H1 (cell line): Measurements from ENCODE around the gene MAPK8. TPM values are rescaled to one million over a fixed set of nuclear protein-coding genes. Genes with fewer than 3 reads are reported as not detected.

ENCODE experiments used
- CHD7 ChIP-seq: fragments of 300-600 bp; sonication (generic); IDR thresholded peaks from 2 replicates; pipeline ENCODE4 v1.7.1; 2012; ENCODE audit warnings: low read length, moderate library complexity, mild to moderate bottlenecking, inconsistent platforms; ENCODE audit not compliant: insufficient replicate concordance
- EZH2 ChIP-seq: fragments of 200-600 bp; sonication (generic); IDR thresholded peaks from 2 replicates; pipeline ENCODE4 v1.7.1; 2012; ENCODE audit warnings: low read depth, mild to moderate bottlenecking, moderate library complexity, low read length, inconsistent platforms; ENCODE audit not compliant: severe bottlenecking
- GABPA ChIP-seq: IDR thresholded peaks from 2 replicates; pipeline ENCODE4 v1.6.1; 2011; ENCODE audit warnings: mild to moderate bottlenecking, low read length, moderate library complexity, borderline replicate concordance; ENCODE audit not compliant: insufficient read depth
- GTF2F1 ChIP-seq: IDR thresholded peaks from 2 replicates; pipeline ENCODE4 v1.6.1; 2012; ENCODE audit warnings: low read depth, low read length, improper control_type of control experiment, borderline replicate concordance
- KDM1A ChIP-seq: fragments of 200-600, 300-600 bp; sonication (generic); IDR thresholded peaks from 2 replicates; pipeline ENCODE4 v1.7.1; 2016; ENCODE audit warnings: mild to moderate bottlenecking, low read length, borderline replicate concordance
- KDM4A ChIP-seq: IDR thresholded peaks from one replicate; pipeline ENCODE4 v1.7.1; 2012; ENCODE audit warnings: low read depth, mild to moderate bottlenecking, moderate library complexity, low read length, inconsistent platforms; ENCODE audit not compliant: severe bottlenecking
- POU5F1 ChIP-seq: IDR thresholded peaks from 2 replicates; pipeline ENCODE4 v1.6.1; 2011; ENCODE audit warnings: low read depth, mild to moderate bottlenecking, low read length, moderate library complexity
- RAD21 ChIP-seq, 2 experiments: IDR thresholded peaks in 1 of 2; conservative IDR thresholded peaks in 1 of 2; 2 replicates each; pipeline ENCODE4 v1.6.1; 2011; ENCODE audit warnings: low read depth in 2 of 2, low read length in 2 of 2, improper control_type of control experiment in 1 of 2, inconsistent platforms in 1 of 2, mild to moderate bottlenecking in 1 of 2, moderate library complexity in 1 of 2
- RBBP5 ChIP-seq: IDR thresholded peaks from 2 replicates; pipeline ENCODE4 v1.7.1; 2012; ENCODE audit warnings: low read depth, mild to moderate bottlenecking, inconsistent platforms, low read length, moderate library complexity, borderline replicate concordance
- SIX5 ChIP-seq: IDR thresholded peaks from 2 replicates; pipeline ENCODE4 v1.6.1; 2011; ENCODE audit warnings: mild to moderate bottlenecking, low read depth, low read length
- SP2 ChIP-seq: IDR thresholded peaks from 2 replicates; pipeline ENCODE4 v1.6.1; 2012; ENCODE audit warnings: mild to moderate bottlenecking, low read length, inconsistent platforms
- TBP ChIP-seq: IDR thresholded peaks from 2 replicates; pipeline ENCODE4 v1.6.1; 2011; ENCODE audit warnings: low read depth, low read length, improper control_type of control experiment
- polyA plus RNA-seq, 7 experiments: library from polyadenylated mRNA; depleted of rRNA in 3 of 7; stranded (reverse) in 5 of 7; unstranded in 2 of 7; fragments of >200 nt in 5 of 7; fragments of 200-250 nt in 2 of 7; gene quantifications; 1 replicate in 5 of 7; 2 replicates in 1 of 7; 4 replicates in 1 of 7; pipeline versions ENCODE4 v1.2.1 to v1.2.3, GENCODE V29; 2011 to 2013; ENCODE audit warnings: missing spikeins in 2 of 7, mixed read lengths in 2 of 7
- total RNA-seq: library from RNA; stranded (reverse); fragmentation: NEBNext Ultra II Directional; extraction: Animal tissue kit (Norgen Biotek cat#: 25700); gene quantifications from 2 replicates; pipeline ENCODE4 v1.2.1, GENCODE V29; 2021

The MAPK8 gene
- total and polyA plus RNA-seq, 2 of the 8 experiments (the other 6 are each of a cell fraction or from before 2014, with no cell fraction given), result 23.3 to 71.3 TPM

DNA sequence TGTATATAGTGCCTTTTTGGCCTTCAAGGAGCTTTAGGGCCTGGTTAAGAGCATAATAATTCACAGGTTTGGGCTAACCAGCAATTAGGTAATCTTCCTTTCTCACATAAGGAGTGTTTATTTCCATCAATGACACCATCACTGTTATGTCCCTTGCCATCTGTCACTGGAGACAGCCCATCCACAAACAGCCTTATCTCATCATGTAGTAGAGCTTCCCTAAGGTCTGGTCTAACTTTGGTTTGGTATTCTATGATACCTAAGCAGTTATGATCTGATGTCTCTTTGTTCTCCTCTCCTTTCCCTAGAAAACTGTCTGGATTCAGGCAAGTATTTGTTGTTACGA, 26.4 kb downstream of the MAPK8 start (continued):
- TF ChIP-seq CHD7, result no peak
- TF ChIP-seq POU5F1, result no peak
- no peak for TF ChIP-seq KDM1A
- TF ChIP-seq RBBP5, result no peak
- TF ChIP-seq SIX5, result no peak
- TF ChIP-seq GABPA, result no peak
- TF ChIP-seq RAD21 (IDR thresholded peaks at IDR 0.05 in 1 of 2, conservative IDR thresholded peaks at IDR 0.05 in 1 of 2; ENCODE audit: low read depth in 2 of 2, low read length in 2 of 2), result no peak
- no peak for TF ChIP-seq GTF2F1
- no peak for TF ChIP-seq TBP
- TF ChIP-seq KDM4A, result no peak
- no peak for TF ChIP-seq EZH2
- no peak for TF ChIP-seq SP2
